B cell (primary cell): Measurements from ENCODE around the gene RNF141. TPM values are rescaled to one million over a fixed set of nuclear protein-coding genes. Genes with fewer than 3 reads are reported as not detected.
A peak's percentile ranks its signal among the peaks of the same experiment; 100 is the strongest.

Source experiments
- ATAC-seq: fragments of 200-7000 bp; cut with Tn5 transposase; one replicate; pipeline ENCODE4 v1.10.0; 2021; ENCODE audit warnings: low read depth, mild to moderate bottlenecking, moderate number of reproducible peaks, moderate library complexity
- CTCF ChIA-PET: fragments of 350-600 bp; sonication (Branson Sonifier 250); formaldehyde crosslinking; loops from one replicate; lab custom pipeline; 2021; ENCODE audit warnings: antibody characterized with exemption, inconsistent platforms; lab: Charles Lee
- POLR2A ChIA-PET: fragments of 350-600 bp; sonication (Branson Sonifier 250); formaldehyde crosslinking; loops from one replicate; lab custom pipeline; 2021; ENCODE audit warnings: antibody characterized with exemption; lab: Charles Lee
- DNase-seq: peaks from one replicate; pipeline ENCODE4 v3.0.0; 2013
- H2AFZ ChIP-seq: 2 replicates; pipeline ENCODE4 v1.6.1; 2012; ENCODE audit warnings: mild to moderate bottlenecking, low read depth, low read length; ENCODE audit not compliant: insufficient read depth, poor library complexity, severe bottlenecking
- H3K27ac ChIP-seq, 2 donors: 1 replicate in 1 of 2; 2 replicates in 1 of 2; pipeline ENCODE4 v1.5.1; 2012 to 2013; ENCODE audit warnings: low read length in 2 of 2, mild to moderate bottlenecking in 2 of 2, moderate library complexity in 1 of 2
- H3K27me3 ChIP-seq, 4 experiments: fragments of 200-600 bp in 1 of 4; sonication (generic) in 1 of 4; replicated peaks in 1 of 4; 1 replicate in 2 of 4; 2 replicates in 2 of 4; pipeline versions ENCODE4 v1.6.1 to v1.7.0; 2013 to 2016; ENCODE audit warnings: low read length in 3 of 4, mild to moderate bottlenecking in 2 of 4, mixed read lengths in 1 of 4, moderate library complexity in 1 of 4; ENCODE audit not compliant: insufficient read depth in 4 of 4, control insufficient read depth in 3 of 4; ENCODE audit errors: control extremely low read depth in 1 of 4
- H3K36me3 ChIP-seq, 2 experiments: replicated peaks in 1 of 2; 1 replicate in 1 of 2; 2 replicates in 1 of 2; pipeline versions ENCODE4 v1.6.1 to v1.7.1; 2013; ENCODE audit warnings: low read length in 1 of 2; ENCODE audit not compliant: insufficient read depth in 2 of 2, control insufficient read depth in 1 of 2; ENCODE audit errors: control extremely low read depth in 1 of 2, extremely low read depth in 1 of 2
- H3K4me1 ChIP-seq, 2 donors: fragments of 200-600 bp in 1 of 2; sonication (generic) in 1 of 2; 1 replicate in 1 of 2; 2 replicates in 1 of 2; pipeline versions ENCODE4 v1.5.1 to v1.6.1; 2013 to 2017; ENCODE audit warnings: low read length in 2 of 2; ENCODE audit not compliant: control insufficient read depth in 2 of 2, insufficient read depth in 2 of 2
- H3K4me2 ChIP-seq: replicated peaks from 2 replicates; pipeline ENCODE3; 2012; ENCODE audit warnings: mild to moderate bottlenecking, low read depth, low read length; ENCODE audit not compliant: poor library complexity, severe bottlenecking
- H3K4me3 ChIP-seq, 5 experiments: fragments of 200-600 bp in 1 of 5; sonication (generic) in 1 of 5; 1 replicate in 3 of 5; 2 replicates in 2 of 5; pipeline versions ENCODE4 v1.5.1 to v1.7.0; 2011 to 2016; ENCODE audit warnings: low read length in 4 of 5, mild to moderate bottlenecking in 4 of 5, low read depth in 2 of 5, control low read depth in 1 of 5, moderate library complexity in 1 of 5; ENCODE audit not compliant: insufficient read depth in 1 of 5; ENCODE audit errors: control extremely low read depth in 1 of 5, extremely low read depth in 1 of 5
- H3K79me2 ChIP-seq: fragments of 200-600 bp; sonication (generic); one replicate; pipeline ENCODE4 v1.6.0; 2016; ENCODE audit warnings: low read length; ENCODE audit not compliant: control insufficient read depth, insufficient read depth
- H3K9ac ChIP-seq: fragments of 200-600 bp; sonication (generic); 2 replicates; pipeline ENCODE4 v1.6.1; 2017; ENCODE audit warnings: mild to moderate bottlenecking, low read length, moderate library complexity
- H3K9me3 ChIP-seq, 3 donors: one replicate each; pipeline versions ENCODE4 v1.6.1 to v1.7.1; 2013; ENCODE audit warnings: low read length in 2 of 3; ENCODE audit not compliant: control insufficient read depth in 2 of 3, insufficient read depth in 1 of 3; ENCODE audit errors: control extremely low read depth in 1 of 3
- H4K20me1 ChIP-seq: 2 replicates; pipeline ENCODE4 v1.6.0; 2012; ENCODE audit warnings: mild to moderate bottlenecking, low read length; ENCODE audit not compliant: insufficient read depth, control insufficient read depth, poor library complexity, severe bottlenecking
- H3K27ac Mint-ChIP-seq: one replicate; pipeline ENCODE4 v1.8.0; 2021; ENCODE audit warnings: mixed read lengths
- H3K27me3 Mint-ChIP-seq: one replicate; pipeline ENCODE4 v1.8.0; 2021; ENCODE audit warnings: mixed read lengths
- H3K4me1 Mint-ChIP-seq: one replicate; pipeline ENCODE4 v1.8.0; 2021; ENCODE audit warnings: mixed read lengths
- H3K4me3 Mint-ChIP-seq: one replicate; pipeline ENCODE4 v1.8.0; 2021; ENCODE audit warnings: mixed read lengths
- H3K9me3 Mint-ChIP-seq: one replicate; pipeline ENCODE4 v1.8.0; 2022; ENCODE audit warnings: mixed read lengths; ENCODE audit not compliant: insufficient read depth
- CTCF ChIP-seq: fragments of 200-600 bp; IDR thresholded peaks from one replicate; pipeline ENCODE4 v1.8.0; 2022; ENCODE audit warnings: antibody characterized with exemption, mild to moderate bottlenecking
- EZH2 ChIP-seq: IDR thresholded peaks from 2 replicates; pipeline ENCODE4 v1.6.1; 2012; ENCODE audit warnings: borderline replicate concordance, low read depth, mild to moderate bottlenecking, moderate library complexity, low read length; ENCODE audit not compliant: insufficient read depth, poor library complexity, severe bottlenecking
- WGBS: methylation state at CpG from one replicate; pipeline ENCODE4 v1.1.5; 2013; ENCODE audit warnings: missing lambda C conversion rate; ENCODE audit not compliant: insufficient coverage; 5-methylcytosine and 5-hydroxymethylcytosine counted together
- intact Hi-C: fragments of 100-400 bp; cut with micrococcal nuclease; formaldehyde crosslinking; loops from one replicate; pipeline ENCODE4 v1.10.0; 2022
- polyA plus RNA-seq: library from polyadenylated mRNA; depleted of rRNA; stranded (reverse); fragments of >200 nt; gene quantifications from 2 replicates; pipeline ENCODE4 v1.2.3, GENCODE V29; 2012
- total RNA-seq, 2 donors: library from RNA; stranded (reverse); fragments of 120-200 nt in 1 of 2; gene quantifications; 1 replicate in 1 of 2; 2 replicates in 1 of 2; pipeline versions ENCODE4 v1.2.3 to v1.2.4, GENCODE V29; 2013 to 2022

The RNF141 gene
- total and polyA plus RNA-seq, 2 donors (not counting 1 experiment from before 2014, with no cell fraction given), result 23.3 to 48.2 TPM

- TF ChIP-seq EZH2 (no peak), CTCF (no peak)
- no peaks in the 10 kb centered on the region for H3K27me3 Mint-ChIP-seq
- H3K4me1 ChIP-seq, result peaks cover 21% of the 10 kb centered on the region in 2 donors
- peaks cover 13 to 82% of the 10 kb centered on the region in 2 experiments for H3K36me3 ChIP-seq
- ChIA-PET CTCF (interaction anchor here (5.2 kb wide), 1 partner anchor 87 kb away, joined by 26 read pairs; no protein-coding TSS in a partner anchor), POLR2A (interaction anchor here (0.6 to 1.1 kb wide), 2 partner anchors 11 to 221 kb away, joined by 3 read pairs; no protein-coding TSS in a partner anchor)
- WGBS, result 96% methylated on average over 15 of the region's 15 CpGs
- H3K9ac ChIP-seq, result no peak overlapping the region
- H4K20me1 ChIP-seq, result no peaks in the 10 kb centered on the region
- ATAC-seq (no peak), DNase-seq (no peak)
- H3K27ac ChIP-seq, result no peak overlapping the region
- peaks cover 27% of the 10 kb centered on the region for H3K4me1 Mint-ChIP-seq
- intact Hi-C loops, result loop anchor here (5.0 kb wide), 1 partner anchor 37 kb away; no protein-coding TSS in a partner anchor
- peak overlapping the region; percentile 67 for H3K27ac Mint-ChIP-seq
- no peak overlapping the region for H3K4me3 Mint-ChIP-seq
- no peak overlapping the region for H3K4me3 ChIP-seq
- peaks cover 14% of the 10 kb centered on the region for H3K79me2 ChIP-seq
- no peaks in the 10 kb centered on the region for H3K9me3 Mint-ChIP-seq
- H2AFZ ChIP-seq, result no peak overlapping the region
- H3K27me3 ChIP-seq, result no peaks in the 10 kb centered on the region
- no peaks in the 10 kb centered on the region for H3K9me3 ChIP-seq
- H3K4me2 ChIP-seq, result no peak overlapping the region
Measured at GRCh38 chr11:10499874-10500601, 40.9 kb downstream of the RNF141 start.

GRCh38 chr11:10499452-10499851 is 41.5 kb downstream of the RNF141 start:
- H3K79me2 ChIP-seq, result peaks cover 14% of the 10 kb centered on the region
- no peak overlapping the region for H3K27ac ChIP-seq
- Mint-ChIP-seq H3K9me3 (no peaks in the 10 kb centered on the region), H3K4me1 (peaks cover 27% of the 10 kb centered on the region), H3K27me3 (no peaks in the 10 kb centered on the region), H3K27ac (no peak overlapping the region), H3K4me3 (no peak overlapping the region)
- intact Hi-C loops, result no loop called here
- H3K4me2 ChIP-seq, result no peak overlapping the region
- no peak overlapping the region for H3K9ac ChIP-seq
- CTCF ChIA-PET, result no interaction called here
- ATAC-seq, result no peak
- H3K9me3 ChIP-seq, result no peaks in the 10 kb centered on the region
- WGBS, result 98% methylated on average over 5 of the region's 5 CpGs
- TF ChIP-seq CTCF (no peak), EZH2 (no peak)
- H3K4me1 ChIP-seq, result peaks cover 21% of the 10 kb centered on the region in 2 donors
- H2AFZ ChIP-seq, result no peak overlapping the region
- no peaks in the 10 kb centered on the region for H4K20me1 ChIP-seq
- POLR2A ChIA-PET, result interaction anchor here (1.1 kb wide), 1 partner anchor 11 kb away, joined by 3 read pairs; no protein-coding TSS in a partner anchor
- DNase-seq, result no peak
- no peaks in the 10 kb centered on the region for H3K27me3 ChIP-seq
- no peak overlapping the region for H3K4me3 ChIP-seq
- H3K36me3 ChIP-seq, result peaks cover 9 to 88% of the 10 kb centered on the region in 2 experiments
